HepG2 (cell line): ENCODE measurements around the gene TRIM25. TPM values are rescaled to one million over a fixed set of nuclear protein-coding genes. Genes with fewer than 3 reads are reported as not detected.
A peak's percentile ranks its signal among the peaks of the same experiment; 100 is the strongest.

Source experiments
- ASH2L ChIP-seq: fragments of 300-600, 200-600 bp; sonication (generic); IDR thresholded peaks from 2 replicates; pipeline ENCODE4 v1.7.0; 2017; ENCODE audit warnings: low read depth, mild to moderate bottlenecking, moderate library complexity, mixed read lengths, low read length; ENCODE audit not compliant: insufficient read length
- BORCS8-MEF2B ChIP-seq: sonication (generic); formaldehyde crosslinking; IDR thresholded peaks from 2 replicates; pipeline ENCODE4 v1.8.0; 2022; ENCODE audit warnings: mild to moderate bottlenecking, missing genetic modification reagents
- ETV6 ChIP-seq: sonication (generic); formaldehyde crosslinking; conservative IDR thresholded peaks from 2 replicates; pipeline ENCODE4 v1.4.0; 2020; ENCODE audit warnings: missing genetic modification reagents
- FOXA1 ChIP-seq, 2 experiments: fragments of 450-650 bp in 1 of 2; sonication (generic) in 1 of 2; formaldehyde crosslinking in 1 of 2; IDR thresholded peaks; 2 replicates each; pipeline versions ENCODE4 v1.4.0 to v1.6.1; 2016 to 2020; ENCODE audit warnings: missing genetic modification reagents in 1 of 2
- FOXC1 ChIP-seq: sonication (generic); formaldehyde crosslinking; IDR thresholded peaks from 2 replicates; pipeline ENCODE4 v1.8.0; 2022; ENCODE audit warnings: mild to moderate bottlenecking, missing genetic modification reagents, borderline replicate concordance
- HOXA7 ChIP-seq: sonication (generic); formaldehyde crosslinking; IDR thresholded peaks from 2 replicates; pipeline ENCODE4 v1.8.1; 2022; ENCODE audit warnings: mild to moderate bottlenecking, missing genetic modification reagents, moderate library complexity
- KMT2A ChIP-seq: sonication (generic); formaldehyde crosslinking; IDR thresholded peaks from 2 replicates; pipeline ENCODE4 v1.4.0; 2020; ENCODE audit warnings: missing genetic modification reagents
- MZF1 ChIP-seq: sonication (generic); formaldehyde crosslinking; IDR thresholded peaks from 2 replicates; pipeline ENCODE4 v1.8.1; 2023; ENCODE audit warnings: mild to moderate bottlenecking, missing genetic modification reagents, borderline replicate concordance
- NKX3-1 ChIP-seq: sonication (generic); formaldehyde crosslinking; IDR thresholded peaks from 2 replicates; pipeline ENCODE4 v1.5.0; 2020; ENCODE audit warnings: missing genetic modification reagents
- RELA ChIP-seq: sonication (generic); formaldehyde crosslinking; IDR thresholded peaks from 2 replicates; pipeline ENCODE4 v1.4.0; 2020; ENCODE audit warnings: missing genetic modification reagents
- SIX1 ChIP-seq: sonication (generic); formaldehyde crosslinking; IDR thresholded peaks from 2 replicates; pipeline ENCODE4 v1.4.0; 2020; ENCODE audit warnings: missing genetic modification reagents, borderline replicate concordance
- SMARCE1 ChIP-seq: fragments of 450-650 bp; IDR thresholded peaks from 2 replicates; pipeline ENCODE4 v1.6.1; 2017; ENCODE audit warnings: borderline replicate concordance
- TFDP1 ChIP-seq: IDR thresholded peaks from 2 replicates; pipeline ENCODE4 v1.6.1; 2016; ENCODE audit warnings: missing compliant biosample characterization, missing genetic modification reagents, borderline replicate concordance
- TFDP2 ChIP-seq: sonication (generic); formaldehyde crosslinking; IDR thresholded peaks from 2 replicates; pipeline ENCODE4 v1.4.0; 2020; ENCODE audit warnings: missing genetic modification reagents
- ZBED4 ChIP-seq: sonication (generic); formaldehyde crosslinking; IDR thresholded peaks from 2 replicates; pipeline ENCODE4 v1.4.0; 2020; ENCODE audit warnings: missing genetic modification reagents, borderline replicate concordance
- ZBTB7B ChIP-seq: sonication (generic); formaldehyde crosslinking; IDR thresholded peaks from 2 replicates; pipeline ENCODE4 v1.4.0; 2020; ENCODE audit warnings: missing genetic modification reagents
- ZNF446 ChIP-seq: sonication (generic); formaldehyde crosslinking; IDR thresholded peaks from 2 replicates; pipeline ENCODE4 v1.5.0; 2020; ENCODE audit warnings: mild to moderate bottlenecking, missing genetic modification reagents
- ZNF614 ChIP-seq: IDR thresholded peaks from 2 replicates; pipeline ENCODE4 v1.6.1; 2018; ENCODE audit warnings: missing biosample characterization, missing genetic modification reagents, inconsistent platforms, borderline replicate concordance
- ZNF7 ChIP-seq: IDR thresholded peaks from 2 replicates; pipeline ENCODE4 v1.6.1; 2016; ENCODE audit warnings: missing biosample characterization, missing genetic modification reagents
- ZSCAN29 ChIP-seq: sonication (generic); formaldehyde crosslinking; conservative IDR thresholded peaks from 2 replicates; pipeline ENCODE4 v1.4.0; 2020; ENCODE audit warnings: mild to moderate bottlenecking, missing genetic modification reagents
- polyA plus RNA-seq, 8 experiments: library from polyadenylated mRNA; depleted of rRNA in 3 of 8; stranded (reverse) in 7 of 8; unstranded in 1 of 8; fragments of >200 nt; fragmentation: Illumina TruSeq in 4 of 8; extraction: Trizol in 4 of 8; gene quantifications; 2 replicates each; pipeline versions ENCODE4 v1.2.1 to v1.2.3, GENCODE V29; 2011 to 2016; ENCODE audit warnings: low read depth in 4 of 8, missing spikeins in 1 of 8, mixed read lengths in 1 of 8; ENCODE audit not compliant: insufficient read depth in 1 of 8
- total RNA-seq, 5 experiments: library from RNA; depleted of rRNA; stranded (reverse); fragments of >200 nt; fragmentation: Illumina TruSeq; extraction: Trizol; gene quantifications; 2 replicates each; pipeline ENCODE4 v1.2.3, GENCODE V29; 2016; ENCODE audit warnings: low read depth in 1 of 5
- TF ChIP-seq, protein P1 (sequence below): IDR thresholded peaks from 2 replicates; pipeline ENCODE4 v1.6.1; 2016; ENCODE audit warnings: low read depth

The TRIM25 gene
- total and polyA plus RNA-seq, 2 of the 13 experiments (the other 11 are each of a cell fraction or from before 2014, with no cell fraction given), result 30.8 to 42.2 TPM

DNA sequence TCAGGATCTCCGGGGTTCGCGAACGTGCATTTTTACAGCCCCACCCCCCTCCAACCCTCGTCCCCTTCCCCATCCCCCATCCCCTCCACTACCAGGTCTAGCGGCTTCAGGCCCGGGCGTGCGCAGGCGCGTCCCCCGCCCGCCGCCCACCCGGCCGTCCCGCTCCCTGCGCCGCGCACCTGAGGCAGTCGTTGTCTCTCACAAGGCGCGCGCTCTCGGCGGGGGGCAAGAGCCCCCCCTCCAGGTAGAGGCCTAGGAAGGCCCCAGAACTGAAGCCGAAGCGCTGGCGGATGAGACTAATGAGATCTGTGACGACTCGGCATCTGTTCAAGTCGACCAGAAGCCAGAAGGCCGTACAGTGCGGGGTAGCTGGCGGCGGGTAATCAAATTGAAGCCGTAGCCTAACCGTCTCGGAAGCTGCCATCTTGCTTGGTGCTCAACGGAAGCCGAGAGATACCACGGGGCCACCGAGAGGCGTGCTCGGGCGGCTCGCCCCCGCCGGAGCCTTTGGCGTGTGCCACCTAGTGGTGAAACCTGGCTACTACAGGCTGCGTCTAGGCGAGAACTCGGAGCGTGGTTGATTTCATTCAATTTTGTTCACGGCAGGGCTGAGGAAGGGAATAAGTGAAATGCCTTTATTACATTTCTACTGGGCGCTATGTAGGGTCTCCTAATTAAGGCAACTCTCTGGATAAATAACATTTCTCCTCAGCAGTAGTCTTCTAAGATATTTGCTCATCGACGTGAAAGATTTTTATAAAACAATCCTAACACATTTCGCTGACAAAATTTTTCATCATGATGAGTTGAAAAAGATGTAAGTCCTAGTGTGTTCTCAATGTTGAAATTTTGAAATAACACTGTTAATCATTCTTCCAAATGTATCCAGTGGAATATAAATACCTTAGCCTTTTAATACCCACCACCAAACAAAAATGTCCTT is 47.0 kb upstream of the TRIM25 start, which contains the start of gene COIL (continued):
- TF ChIP-seq ZNF614 (CRISPR knock-in tag) (peak; percentile 95; the same call in 1 of the 2 replicates), FOXA1 (IDR thresholded peaks at IDR 0.05) (no peak), FOXA1 (CRISPR knock-in tag; IDR thresholded peaks at IDR 0.05) (0 out of 2 replicates have a peak, but pooled peaks have one; percentile 10), FOXC1 (CRISPR knock-in tag) (peak; percentile 26; the same call in 1 of the 2 replicates), ETV6 (CRISPR knock-in tag) (peak; percentile 78), BORCS8-MEF2B (CRISPR knock-in tag) (peak; percentile 87), ZBED4 (peak; percentile 73; the same call in 1 of the 2 replicates), ZNF446 (CRISPR knock-in tag) (peak; percentile 69; the same call in 1 of the 2 replicates), ZNF7 (no peak), NKX3-1 (CRISPR knock-in tag) (peak; percentile 71; the same call in 1 of the 2 replicates), SIX1 (CRISPR knock-in tag) (peak; percentile 41; the same call in 1 of the 2 replicates), KMT2A (CRISPR knock-in tag) (peak; percentile 74; the same call in 1 of the 2 replicates), ZSCAN29 (peak; percentile 54; the same call in 1 of the 2 replicates), SMARCE1 (no peak), ASH2L (peak; percentile 98), RELA (CRISPR knock-in tag) (peak; percentile 83; the same call in 1 of the 2 replicates), TFDP1 (no peak; the same call in 1 of the 2 replicates), ZBTB7B (CRISPR knock-in tag) (peak; percentile 83), TFDP2 (CRISPR knock-in tag) (peak; percentile 87), MZF1 (no peak), HOXA7 (CRISPR knock-in tag) (no peak)
- TF ChIP-seq, protein P1, sequence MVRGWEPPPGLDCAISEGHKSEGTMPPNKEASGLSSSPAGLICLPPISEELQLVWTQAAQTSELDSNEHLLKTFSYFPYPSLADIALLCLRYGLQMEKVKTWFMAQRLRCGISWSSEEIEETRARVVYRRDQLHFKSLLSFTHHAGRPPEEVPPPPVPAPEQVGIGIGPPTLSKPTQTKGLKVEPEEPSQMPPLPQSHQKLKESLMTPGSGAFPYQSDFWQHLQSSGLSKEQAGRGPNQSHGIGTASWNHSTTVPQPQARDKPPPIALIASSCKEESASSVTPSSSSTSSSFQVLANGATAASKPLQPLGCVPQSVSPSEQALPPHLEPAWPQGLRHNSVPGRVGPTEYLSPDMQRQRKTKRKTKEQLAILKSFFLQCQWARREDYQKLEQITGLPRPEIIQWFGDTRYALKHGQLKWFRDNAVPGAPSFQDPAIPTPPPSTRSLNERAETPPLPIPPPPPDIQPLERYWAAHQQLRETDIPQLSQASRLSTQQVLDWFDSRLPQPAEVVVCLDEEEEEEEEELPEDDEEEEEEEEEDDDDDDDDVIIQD, result peak; percentile 85
